HG03064 (cell line): ENCODE data around the gene ZDHHC20.

Experiments
- ATAC-seq: cut with Tn5 transposase; IDR thresholded peaks from one replicate; pipeline ENCODE4 v1.9.1; 2021; ENCODE audit warnings: low read depth; ENCODE audit not compliant: unreplicated experiment

Gene ZDHHC20

DNA sequence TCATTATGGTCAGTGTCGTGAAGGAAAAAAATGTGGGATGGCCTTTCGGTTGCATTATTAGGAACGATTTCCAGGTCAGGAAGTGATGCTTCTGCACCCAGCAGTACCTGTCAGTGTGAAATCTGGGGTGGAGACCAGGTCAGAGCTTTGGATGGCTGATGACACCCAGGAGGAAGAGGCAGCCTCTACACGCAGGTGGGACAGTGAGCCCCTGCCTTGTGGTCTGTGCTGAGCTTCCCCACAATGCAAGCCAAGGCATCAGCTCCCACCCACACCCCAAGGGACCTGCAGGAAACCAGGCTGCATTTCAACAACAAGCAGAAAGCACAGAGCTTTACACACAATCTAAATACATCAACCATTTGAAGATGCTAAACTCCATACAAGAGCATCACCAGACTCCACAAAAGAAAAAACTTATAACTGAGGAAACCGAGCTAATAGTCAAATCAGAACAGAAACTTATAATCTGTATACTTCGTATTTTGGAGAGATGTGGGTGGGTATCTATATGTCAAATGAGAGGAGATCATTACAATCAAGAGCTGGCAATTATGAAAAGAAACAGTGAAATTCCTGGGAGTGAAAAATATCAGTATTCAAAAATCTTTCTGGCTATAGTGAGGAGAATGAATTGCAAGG is 130.1 kb downstream of the ZDHHC20 start:
- peak; percentile 33 for ATAC-seq

DNA sequence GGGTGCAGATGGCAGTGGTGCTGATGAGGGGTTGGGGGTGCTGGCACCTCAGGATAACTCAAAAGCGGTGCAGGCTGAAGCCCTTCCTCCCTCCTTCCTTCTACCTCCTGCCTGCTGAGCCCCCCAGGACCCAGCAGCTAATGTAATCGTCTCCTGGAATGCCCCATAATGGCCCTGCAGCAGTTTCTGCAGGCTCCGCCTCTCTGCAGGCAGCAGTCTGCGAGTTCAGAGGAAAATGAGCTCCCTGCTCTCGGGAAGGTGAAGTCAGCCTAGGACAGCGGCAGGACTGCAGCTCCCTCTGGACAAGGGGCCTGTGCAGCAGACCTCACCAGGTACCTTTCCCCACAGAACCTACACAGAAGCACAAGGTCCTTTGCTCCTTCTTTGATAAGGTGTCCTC is 130.9 kb downstream of the ZDHHC20 start:
- no peak for ATAC-seq

DNA sequence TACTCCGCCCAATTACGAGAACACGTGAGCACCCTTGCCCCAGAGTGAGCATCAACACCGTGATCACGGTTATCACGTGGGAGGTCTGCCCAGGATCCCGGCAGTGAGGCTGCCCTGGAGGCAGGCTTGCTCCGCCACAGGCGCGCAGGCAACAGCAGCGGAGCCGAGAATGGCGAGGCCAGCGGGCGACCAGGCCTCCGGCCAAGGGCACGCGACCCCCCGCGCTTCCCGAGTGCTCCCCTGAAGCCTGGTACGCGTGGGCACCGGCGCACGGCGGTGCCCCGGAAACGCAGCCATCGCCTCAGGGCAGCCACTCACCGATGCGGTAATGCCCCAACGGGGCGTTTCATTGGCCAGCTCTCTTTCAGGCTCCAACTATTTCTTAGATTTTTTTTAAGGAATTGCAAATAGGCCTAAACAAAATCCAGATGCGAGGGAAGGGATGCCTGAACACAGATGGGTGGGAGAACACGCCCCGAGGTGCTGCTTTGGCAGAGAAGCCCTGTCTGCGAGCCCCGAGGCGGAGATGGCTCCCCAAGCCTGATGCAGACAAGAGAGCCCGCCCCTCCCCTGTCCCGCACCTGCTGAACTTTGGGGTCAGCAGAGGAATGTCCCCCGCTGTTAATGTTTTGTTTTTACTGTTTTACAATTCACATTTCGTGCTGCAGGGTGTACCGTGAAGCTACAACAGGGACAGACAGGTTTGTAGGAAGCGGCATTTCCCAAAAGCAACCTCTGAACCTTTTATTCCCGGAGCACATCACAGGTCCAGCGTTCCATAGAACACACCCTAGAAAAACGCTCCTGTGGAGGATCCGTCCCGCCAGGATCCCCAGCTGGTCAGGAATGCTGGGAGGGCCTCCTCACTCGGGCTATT is 132.7 kb downstream of the ZDHHC20 start:
- no peak for ATAC-seq

DNA sequence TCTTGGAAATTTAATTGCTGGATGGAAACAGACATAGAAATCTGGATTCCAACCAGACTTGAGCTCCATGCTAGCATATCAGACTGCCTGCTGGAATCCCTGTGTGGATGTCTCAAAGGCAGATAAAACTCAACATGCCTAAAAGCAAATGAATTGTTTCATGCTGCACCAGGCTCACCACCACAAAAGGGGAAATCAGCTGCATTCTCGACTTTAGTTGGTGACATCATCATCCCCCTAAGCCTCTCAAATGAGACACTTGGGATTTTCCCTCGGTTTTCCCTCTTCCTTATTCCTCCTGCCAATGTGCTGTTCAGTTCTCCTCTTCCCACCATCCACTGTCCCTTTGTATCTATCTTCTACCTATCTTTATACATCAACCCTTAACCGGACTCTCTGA is 134.3 kb downstream of the ZDHHC20 start:
- no peak for ATAC-seq

GRCh38 chr13:21322988-21323387 is 136.1 kb downstream of the ZDHHC20 start:
- ATAC-seq = no peak
